ENCODE data around the gene HYOU1.
"Not testable (repeated sequence)": the region's sequence is repeated elsewhere in the genome, so short reads cannot be mapped to it uniquely, and the experiment has no call there.

The HYOU1 gene

DNA sequence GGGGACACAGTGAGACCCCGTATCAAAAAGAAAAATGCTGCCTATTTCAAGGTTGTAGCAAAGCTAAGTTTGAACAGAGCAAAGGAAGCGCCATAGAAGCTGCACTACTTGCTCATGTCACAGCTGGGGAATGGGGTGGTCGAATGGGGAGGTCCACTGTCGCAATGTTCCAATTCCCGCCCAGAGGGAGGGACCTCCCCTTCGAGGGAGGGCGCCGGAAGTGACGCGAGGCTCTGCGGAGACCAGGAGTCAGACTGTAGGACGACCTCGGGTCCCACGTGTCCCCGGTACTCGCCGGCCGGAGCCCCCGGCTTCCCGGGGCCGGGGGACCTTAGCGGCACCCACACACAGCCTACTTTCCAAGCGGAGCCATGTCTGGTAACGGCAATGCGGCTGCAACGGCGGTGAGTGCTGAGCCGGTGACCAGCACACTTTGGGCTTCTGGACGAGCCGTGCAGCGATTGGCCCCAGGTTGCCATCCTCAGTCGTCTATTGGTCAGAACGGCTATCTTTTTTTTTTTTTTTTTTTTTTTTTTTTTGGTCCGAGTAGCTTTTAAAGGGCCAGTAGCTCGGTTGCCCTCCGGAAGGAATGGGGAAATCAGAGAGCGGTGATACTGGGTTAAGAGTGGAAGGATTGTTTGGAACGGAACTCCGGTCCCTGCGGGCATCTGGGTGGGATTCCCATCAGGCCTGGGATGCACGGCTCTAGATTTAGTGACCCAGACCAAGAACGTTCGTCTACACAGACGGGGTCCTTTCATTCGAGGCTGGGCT, 27.8 kb upstream of the HYOU1 start, which contains the start of gene HMBS:
Gene HMBS (plus strand): TSS at position 219 of the 774 bp plus-strand sequence. CDS start 153 bp downstream, at position 372.
- DNase-seq, result peak; percentile 95

DNA sequence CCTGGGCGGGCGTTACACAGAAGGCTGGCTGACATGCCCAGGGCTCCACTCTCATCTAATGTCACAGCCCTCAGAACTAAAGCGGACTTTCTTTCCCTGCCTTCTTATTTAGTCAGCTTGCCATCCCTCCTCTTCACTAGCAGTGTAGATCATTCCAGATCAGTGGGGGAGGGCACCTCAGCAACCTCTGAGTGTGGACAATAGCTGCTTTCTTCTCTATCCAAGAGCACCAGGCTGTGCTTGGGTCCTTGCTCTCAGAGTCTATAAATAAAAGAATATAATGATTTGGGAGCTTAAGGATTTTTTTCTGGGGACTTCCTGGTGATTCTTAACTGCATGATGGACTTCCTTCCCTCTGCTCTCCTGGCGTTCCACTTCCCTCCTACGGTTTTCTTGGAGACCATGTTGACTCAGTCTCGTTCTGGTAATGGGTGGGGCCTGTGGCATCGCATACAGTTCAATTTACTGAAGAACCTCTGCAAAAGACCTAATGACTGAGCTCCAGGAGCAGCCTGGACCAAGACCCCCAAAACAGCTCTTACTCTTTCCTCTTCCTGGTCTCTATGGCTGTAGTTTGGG, 24.8 kb upstream of the HYOU1 start:
- no peak for DNase-seq

DNA sequence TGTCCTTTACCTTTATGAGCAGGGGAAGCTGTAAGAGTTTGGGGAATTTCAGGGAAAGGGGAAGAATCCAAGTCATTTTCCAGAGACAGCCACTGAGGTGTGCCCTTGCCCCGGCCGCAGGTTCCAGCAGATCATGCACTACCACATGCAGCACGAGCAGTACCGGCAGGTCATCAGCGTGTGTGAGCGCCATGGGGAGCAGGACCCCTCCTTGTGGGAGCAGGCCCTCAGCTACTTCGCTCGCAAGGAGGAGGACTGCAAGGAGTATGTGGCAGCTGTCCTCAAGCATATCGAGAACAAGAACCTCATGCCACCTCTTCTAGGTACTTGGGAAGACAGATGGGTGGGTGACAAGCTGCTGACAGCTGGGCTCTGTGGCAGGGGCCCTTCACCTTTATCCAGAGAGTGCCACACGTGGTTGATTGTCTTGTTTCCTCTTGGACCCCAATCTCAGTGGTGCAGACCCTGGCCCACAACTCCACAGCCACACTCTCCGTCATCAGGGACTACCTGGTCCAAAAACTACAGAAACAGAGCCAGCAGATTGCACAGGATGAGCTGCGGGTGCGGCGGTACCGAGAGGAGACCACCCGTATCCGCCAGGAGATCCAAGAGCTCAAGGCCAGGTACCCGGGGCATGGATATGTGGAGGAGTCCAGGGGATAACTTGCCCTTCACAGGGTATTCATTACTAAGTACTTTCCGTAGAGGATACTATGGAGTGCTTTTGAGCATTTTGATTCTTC, 21.8 kb upstream of the HYOU1 start:
- DNase-seq, result no peak

DNA sequence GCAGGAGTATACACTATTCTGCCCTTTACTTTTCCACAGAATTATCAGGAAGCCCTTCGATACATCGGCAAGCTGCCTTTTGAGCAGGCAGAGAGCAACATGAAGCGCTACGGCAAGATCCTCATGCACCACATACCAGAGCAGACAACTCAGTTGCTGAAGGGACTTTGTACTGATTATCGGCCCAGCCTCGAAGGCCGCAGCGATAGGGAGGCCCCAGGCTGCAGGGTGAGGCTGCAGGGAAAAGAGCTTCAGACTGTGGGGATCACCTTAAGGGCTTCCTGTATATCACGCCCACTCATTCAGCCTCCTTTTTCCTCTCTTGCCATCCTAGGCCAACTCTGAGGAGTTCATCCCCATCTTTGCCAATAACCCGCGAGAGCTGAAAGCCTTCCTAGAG, 20.8 kb upstream of the HYOU1 start:
- DNase-seq, result no peak

DNA sequence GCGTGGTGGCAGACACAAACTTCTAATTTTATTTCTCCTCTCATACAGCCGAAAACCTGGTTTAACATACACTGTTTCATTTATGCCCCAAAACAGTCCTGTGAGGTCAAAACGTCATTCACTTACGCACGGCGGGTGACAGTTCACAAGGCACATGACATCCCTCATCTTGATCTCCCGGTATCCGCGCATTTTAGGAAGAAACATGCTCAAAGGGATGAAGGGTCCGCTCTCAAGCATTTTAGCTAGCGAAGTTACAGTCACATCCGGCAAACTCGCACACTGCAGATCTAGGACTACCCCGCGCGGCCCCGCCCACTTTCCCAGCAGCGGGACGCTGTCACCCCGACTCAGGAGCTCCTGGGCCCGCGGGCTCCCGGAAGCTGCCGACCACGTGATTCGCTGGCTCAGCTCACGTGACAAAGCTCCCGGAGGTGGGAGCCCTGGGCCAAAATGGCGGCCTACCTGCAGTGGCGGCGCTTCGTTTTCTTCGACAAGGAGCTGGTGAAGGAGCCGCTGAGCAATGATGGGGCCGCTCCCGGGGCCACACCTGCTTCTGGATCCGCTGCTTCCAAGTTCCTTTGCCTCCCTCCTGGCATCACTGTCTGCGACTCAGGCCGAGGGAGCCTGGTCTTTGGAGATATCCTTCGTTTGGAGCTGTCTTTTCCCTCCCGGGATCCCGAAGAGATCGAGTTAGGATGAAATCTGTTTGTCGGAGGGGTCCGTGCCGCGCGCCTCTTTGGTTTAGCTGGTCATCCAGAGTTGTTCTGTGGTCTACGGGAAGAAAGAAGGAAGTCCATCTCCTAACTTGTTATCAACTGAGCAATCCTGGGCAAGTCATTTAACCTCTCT, 10.6 kb upstream of the HYOU1 start, which contains the start of gene VPS11:
Gene VPS11 (plus strand): TSS at position 448 of the 852 bp plus-strand sequence. CDS start 6 bp downstream, at position 454.
- peak; percentile 99 for DNase-seq

DNA sequence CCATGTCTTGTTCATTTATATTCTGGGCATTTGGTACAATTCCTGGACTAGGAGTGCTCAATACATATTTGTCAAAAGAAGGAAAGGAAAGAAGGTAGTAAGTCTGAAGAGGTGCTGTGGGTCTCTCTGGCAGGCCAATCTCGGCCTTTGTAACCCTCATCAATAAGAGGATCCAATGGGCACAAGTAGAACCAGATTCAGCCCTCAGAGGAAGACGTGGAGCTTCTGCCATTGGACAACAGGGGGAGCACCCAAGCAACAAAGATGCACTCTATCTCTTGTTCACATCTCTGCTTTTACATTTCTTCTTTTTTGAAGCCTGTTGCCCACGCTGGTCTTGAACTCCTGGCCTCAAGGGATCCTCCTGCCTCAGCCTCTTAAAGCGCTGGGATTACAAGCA, 8.4 kb upstream of the HYOU1 start:
- peak; percentile 52 for DNase-seq

DNA sequence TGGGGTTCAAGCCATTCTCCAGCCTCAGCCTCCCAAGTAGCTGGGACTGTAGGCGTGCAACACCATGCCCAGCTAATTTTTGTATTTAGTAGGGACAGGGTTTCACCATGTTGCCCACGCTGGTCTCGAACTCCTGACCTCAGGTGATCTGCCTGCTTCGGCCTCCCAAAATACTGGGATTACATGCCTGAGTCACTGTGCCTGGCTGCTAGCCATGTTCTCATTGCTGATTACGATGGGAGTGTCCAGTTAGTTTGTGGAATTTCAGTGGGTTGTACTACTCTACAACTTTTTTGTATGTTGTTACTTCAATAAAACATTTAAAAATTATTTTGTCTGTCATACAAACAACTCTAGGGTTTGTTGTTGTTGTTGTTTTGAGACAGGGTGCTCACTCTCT, 5.8 kb upstream of the HYOU1 start:
- no peak for DNase-seq

DNA sequence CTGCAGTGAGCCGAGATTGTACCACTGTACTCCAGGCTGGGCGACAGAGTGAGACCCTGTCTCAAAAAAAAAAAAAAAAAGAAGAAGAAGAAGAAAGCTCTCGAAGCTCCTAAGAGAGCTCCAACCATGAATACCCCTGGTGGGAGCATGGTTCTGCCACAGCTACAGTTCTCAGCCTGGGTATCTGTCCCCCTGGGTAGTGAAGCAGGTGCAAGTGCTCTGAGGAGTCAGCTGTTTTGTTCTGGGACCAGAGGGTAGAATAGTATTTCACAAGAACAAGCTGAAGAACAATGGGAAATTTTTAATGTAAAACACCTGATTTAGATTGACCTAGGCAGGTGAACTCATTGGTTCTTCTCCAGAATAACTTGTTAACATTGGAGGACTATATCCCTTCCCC, 4.3 kb upstream of the HYOU1 start:
- DNase-seq, result no peak

DNA sequence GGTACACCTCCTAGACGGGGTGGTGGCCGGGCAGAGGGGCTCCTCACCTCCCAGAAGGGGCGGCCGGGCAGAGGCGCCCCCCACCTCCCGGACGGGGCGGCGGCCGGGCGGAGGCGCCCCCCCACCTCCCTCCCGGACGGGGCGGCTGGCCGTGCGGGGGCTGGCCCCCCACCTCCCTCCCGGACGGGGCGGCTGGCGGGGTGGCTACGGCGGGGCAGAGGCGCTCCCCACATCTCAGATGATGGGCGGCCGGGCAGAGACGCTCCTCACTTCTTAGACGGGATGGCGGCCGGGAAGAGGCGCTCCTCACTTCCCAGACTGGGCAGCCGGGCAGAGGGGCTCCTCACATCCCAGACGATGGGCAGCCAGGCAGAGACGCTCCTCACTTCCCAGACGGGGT, 2.1 kb upstream of the HYOU1 start:
- DNase-seq, result not testable (repeated sequence)

DNA sequence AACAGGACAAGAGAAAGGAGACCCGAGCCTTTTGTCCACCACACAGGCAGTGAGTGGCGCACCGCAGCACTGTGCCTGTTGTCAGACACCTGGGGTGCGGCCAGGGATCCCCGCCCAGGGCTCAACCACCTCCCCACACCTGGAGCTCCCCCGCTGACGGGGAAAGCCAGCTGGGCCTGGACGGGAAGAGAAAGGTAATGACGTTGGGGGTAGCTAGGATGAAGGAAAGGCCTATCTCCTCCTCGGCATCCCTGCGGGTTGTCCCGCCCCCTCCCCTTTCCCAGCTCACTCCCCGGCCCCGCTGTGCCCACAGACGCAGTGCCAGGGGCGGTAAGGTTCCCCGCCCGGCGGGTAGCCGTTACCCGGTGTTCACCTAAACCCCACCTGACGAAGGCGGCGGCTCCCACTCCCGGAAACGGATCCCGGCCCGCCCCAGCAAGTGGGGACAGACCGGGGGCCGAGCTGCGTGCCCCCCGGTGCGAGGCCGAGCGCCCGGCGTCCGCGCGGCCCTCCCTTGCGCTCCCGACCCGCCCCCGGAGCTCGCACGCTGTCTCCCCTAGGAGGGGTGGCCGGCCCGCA, 495 bp downstream of the HYOU1 start:
- peak; percentile 58 for DNase-seq

DNA sequence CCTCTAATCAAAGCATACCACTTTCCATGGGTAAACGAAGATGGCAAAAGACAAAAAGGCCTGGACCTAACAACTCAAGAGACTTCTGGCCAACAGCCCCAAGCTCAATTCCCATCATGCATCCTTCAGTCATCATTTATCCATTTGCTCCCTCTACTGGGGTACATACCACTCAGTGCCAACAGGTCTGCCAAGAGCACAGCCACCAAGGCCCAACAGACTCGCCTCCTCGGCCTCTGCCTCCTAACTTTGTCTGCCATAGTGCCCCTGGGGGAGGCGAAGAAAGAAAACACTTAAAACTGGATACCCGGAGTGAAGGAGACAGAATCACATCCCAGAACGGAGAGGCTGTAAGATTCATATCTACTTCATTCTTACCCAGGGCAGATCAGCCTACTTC, 1.1 kb downstream of the HYOU1 start:
- peak; percentile 31 for DNase-seq

DNA sequence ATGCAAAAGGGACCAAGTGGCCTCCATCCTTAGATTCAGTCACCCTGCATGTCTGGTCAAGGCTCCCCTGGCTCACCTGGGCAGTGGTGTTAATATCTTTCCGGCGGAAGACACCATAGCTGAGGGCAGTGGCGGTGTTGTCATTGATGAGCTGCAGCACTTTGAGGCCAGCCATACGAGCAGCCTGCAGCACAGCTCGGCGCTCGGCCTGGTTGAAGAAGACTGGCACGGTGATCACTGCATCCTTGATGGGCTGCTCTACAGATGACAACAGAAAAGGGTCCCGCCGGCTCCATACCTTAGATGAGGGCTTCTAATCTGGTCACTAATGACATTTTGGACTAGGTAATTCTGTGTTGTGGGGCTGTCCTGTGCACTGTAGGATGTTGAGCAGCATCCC, 2.6 kb downstream of the HYOU1 start:
- no peak for DNase-seq

DNA sequence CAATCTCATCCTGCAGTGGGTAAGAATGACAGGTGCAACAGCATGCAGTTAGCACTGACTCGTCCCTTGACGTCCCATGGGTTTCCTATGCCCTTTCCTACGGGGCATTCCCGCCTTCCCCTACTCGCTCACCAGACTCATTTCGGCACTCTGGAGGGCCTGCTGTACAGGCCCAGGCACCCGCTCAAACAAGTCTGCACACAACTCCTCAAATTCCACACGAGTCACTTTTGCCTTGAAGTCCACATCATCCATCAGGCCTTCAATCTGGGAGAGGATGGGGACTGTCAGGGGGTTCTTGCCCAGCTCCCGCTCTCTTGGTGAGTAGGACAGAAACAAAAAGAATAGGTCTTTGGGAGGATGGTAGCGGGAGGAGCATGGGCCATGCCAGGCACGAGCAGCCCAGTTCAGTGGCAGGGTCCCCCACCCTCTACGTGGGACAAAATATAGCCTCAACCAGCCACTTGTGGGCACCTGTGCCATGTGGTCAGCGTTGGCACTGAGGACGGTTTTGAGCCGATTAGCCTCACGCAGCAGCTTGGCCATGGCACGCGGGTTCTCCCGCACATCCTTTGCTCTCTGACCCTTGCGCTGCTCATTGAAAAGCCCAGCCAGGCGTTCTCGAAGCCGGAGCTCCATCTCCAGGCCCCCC, 4.7 kb downstream of the HYOU1 start:
- DNase-seq, result no peak

DNA sequence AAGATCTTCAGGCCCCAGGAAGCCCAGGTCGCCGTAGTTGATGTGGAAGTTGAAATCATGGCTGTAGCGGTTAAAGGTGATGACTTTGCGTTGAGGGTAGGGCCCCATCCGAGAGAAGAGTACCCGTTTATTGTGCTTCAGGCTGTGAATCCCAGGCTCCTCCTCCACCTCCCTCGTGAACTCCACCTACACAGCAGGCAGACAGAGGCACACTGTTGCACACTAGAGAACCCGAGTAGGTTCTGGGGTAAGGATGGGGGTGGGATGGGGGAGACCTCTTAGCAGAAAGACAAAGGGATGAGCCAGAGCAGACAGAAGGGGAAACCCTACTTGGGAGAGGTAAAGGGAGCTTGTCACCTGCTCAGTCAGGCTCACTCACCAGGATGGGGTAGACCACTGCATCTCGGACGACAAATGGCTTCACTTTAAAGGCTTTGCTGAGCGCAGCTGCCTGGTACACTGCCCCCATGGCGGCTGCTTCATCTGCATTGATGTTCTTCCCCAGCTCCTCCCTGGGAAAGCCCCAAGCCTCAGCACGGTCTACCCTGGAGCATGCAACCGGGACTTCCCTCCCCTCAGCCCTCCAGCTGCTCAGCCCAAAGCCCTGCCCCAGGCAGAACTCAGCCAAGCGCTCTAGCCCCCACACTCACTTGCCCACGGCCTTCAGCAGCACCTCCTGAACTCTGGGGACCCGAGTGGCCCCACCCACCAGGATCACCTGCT, 5.4 kb downstream of the HYOU1 start:
- DNase-seq, result peak; percentile 41

DNA sequence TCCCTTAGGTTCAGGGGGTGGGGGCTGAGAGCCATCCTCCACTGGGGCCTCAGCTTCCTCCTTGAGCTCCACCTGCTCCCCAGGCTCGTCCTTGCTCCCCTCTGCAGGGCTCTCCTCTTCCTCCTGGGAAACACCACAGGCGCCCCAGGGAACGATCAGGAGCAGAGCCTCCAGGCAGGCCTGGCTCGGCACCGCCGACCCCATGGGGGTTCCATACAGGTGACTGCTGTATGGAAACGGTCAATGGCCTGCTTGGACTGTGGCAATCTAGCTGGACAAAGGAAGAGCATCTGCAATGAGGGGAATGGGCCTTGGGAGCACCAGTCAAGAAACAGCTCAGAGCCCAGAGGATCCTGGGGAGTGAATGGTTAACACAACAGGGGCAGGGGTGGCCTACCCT, 7.9 kb downstream of the HYOU1 start:
- DNase-seq, result no peak

DNA sequence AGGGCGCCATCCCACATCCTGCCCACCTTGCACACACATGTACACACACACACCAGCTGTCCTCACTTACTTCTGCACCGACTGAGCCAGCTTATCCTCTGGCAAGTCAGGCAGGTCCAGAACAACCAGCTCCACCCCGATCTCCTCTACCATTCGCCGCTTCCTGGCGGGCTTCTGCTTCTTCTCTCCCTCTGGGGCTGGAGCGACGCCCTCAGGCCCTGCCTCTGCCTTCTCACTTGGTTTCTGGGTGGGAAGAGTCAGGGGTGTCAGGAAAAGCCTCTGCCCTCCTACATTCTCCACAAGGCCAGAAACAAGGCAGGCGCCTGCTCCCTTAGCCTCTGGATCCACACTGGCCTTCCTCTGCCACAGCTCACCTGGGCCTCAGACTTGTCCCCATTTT, 8.4 kb downstream of the HYOU1 start:
- DNase-seq, result no peak

DNA sequence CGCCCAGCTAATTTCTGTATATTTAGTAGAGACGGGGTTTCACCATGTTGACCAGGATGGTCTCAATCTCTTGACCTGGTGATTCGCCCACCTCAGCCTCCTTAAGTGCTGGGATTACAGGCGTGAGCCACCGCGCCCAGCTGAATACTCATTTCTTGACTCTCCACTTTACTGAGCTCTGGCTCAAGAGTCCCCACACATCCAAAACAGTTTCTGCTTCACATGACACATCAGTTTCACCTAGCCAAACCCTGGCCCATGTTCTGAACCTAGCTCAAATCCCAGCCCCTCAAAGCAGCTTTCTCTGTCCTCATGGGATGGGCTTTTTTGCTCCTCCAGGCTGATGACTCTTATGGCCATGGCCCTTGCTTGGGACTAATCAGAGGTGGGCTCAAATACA, 9.8 kb downstream of the HYOU1 start:
- DNase-seq, result no peak

DNA sequence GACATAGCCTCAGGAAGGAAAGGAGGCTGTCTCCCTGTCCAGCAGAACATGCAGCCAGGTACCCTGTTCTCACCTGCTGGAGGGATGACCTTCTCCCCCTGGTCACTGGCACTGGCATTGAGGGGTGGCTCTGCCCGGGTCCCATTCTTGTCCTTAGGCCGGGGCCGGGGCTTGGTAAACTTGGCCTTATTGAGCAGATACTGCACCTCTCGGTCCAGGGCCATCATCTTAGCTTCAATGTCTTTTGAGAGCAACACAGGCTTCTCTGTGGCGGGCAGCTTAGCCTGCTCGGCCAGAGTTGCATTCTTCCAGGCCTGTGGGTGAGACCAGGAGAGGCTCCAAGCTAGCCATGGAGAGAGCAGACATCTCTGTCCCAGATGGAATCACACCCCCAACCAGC, 10.5 kb downstream of the HYOU1 start:
- no peak for DNase-seq

DNA sequence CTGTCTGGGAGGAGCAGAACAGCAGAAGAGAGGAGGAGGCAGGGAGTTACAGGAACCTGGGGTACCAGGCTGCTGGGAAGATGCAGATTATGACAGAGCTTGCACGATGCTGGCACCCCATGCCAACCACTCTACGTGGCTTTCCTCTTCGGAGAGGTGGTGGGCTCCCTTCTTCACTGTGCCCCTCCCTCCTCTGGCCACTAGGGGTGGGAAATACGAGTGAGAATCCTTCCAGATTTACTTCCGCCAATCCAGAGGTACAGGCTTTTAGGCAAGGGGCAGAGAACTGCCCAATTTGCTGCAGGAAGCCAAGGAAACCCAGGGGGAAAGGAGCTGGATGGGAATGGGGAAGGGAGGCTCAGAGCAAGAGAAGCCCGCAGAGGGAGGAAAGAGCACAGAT, 12.3 kb downstream of the HYOU1 start:
- no peak for DNase-seq

DNA sequence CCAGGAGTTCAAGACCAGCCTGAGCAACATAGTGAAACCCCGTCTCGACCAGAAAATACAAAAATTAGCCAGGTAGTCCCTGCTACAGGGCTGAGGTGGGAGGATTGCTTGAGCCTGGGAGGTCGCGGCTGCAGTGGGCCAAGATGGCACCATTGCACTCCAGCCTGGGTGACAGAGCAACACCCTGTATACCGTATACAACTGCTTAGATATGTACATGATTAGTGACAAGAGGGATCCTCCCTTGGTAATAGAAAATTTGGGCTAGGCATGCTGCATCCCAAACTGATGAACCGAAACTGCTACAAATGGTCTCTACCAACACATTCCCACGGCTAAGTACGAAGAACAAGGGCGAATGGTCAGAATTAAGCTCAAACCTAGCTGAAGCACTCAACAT, 14.1 kb downstream of the HYOU1 start:
- DNase-seq, result no peak

DNA sequence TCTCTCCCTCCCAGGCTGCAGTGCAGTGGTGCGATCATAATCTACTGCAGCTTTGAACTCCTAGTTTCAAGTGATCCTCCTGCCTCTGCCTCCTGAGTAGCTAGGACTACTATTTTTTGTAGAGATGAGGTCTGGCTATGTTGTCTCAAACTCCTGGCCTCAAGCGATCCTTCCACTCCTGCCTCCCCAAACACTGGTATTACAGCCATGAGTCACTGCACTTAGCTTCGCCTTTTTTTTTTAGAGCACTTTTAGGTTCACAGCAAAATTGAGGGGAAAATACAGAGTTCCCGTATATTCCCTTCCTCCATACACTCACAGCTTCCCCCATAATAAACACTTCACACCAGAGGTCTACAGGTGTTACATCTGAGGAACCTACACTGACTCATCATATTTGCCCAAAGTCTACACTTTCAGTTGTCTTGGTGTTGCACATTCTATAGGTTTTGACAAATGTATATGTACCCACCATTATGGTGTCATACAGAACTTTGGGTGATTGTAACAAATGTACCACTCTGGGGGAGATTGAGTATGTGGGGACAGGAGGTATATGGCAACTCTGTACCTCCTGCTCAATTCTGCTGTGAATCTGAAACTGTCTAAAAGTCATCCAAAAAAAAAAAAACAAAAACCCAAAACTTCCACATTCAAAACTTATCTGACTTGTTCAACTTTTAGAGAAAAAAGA, 15.0 kb downstream of the HYOU1 start:
- DNase-seq, result no peak
